H7 (cell line): ENCODE results near the gene SOCS3. TPM values are rescaled to one million over a fixed set of nuclear protein-coding genes. Genes with fewer than 3 reads are reported as not detected.

ENCODE experiments used
- DNase-seq: peaks from one replicate; pipeline ENCODE4 v3.0.0; 2012
- H3K27me3 ChIP-seq: 2 replicates; pipeline ENCODE4 v1.6.0; 2011; ENCODE audit warnings: mild to moderate bottlenecking, low read length; ENCODE audit not compliant: control insufficient read depth, insufficient read depth
- H3K36me3 ChIP-seq: replicated peaks from 2 replicates; pipeline ENCODE4 v1.5.1; 2011; ENCODE audit warnings: low read length; ENCODE audit not compliant: control insufficient read depth, insufficient read depth
- H3K4me3 ChIP-seq: 2 replicates; pipeline ENCODE4 v1.5.1; 2011; ENCODE audit warnings: low read depth, mild to moderate bottlenecking, control low read depth, low read length, moderate library complexity; ENCODE audit not compliant: insufficient read depth
- total RNA-seq: library from RNA; depleted of rRNA; stranded (reverse); fragments of >200 nt; shearing (Covaris generic); gene quantifications from 2 replicates; pipeline ENCODE4 v1.2.3, GENCODE V29; 2014

The SOCS3 gene
- total RNA-seq, 1 experiment from 2014 or later = 26.9 TPM

DNA sequence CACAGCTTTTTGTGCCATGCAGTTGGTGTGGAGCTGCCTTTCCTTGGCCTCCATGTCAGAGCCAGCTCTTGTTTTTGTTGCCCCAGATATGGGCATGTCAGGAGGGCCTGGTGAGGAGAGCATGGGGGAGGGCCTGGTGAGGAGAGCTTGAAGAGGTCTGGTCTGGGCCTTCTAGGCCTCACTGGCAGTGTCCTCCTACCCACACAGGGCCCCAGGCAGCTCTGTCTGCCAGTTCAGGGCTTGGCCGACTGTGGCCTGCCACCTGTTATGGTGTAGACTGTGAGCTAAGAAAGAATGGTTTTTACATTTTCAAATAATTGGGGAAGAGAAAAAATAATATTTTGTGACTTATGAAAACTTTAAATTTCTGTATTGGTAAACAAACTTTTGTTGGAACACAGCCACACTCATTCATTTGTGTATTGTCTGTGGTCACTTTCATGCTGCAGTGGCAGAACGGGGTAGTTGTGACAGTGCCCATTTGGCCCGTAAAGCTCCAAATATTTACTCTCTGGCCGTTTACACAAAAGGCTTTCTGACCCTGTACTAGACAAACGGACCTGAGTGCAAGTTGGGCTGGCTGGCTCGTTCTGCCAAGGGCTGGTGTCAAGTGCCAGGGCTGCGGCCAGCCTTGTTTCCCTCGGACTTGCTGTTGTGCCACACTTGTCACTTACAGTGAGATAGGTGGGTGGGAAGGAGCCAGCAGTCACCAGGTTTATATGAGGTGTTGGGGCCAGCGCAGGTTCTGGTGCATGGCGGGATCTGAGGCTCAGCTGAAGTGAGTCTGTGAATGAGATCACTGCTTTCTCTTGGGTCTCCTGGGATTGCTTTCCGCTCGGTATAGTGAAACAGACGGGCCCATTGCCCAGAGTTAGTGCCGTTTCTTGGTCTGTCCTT lies 36.8 kb upstream of the SOCS3 start:
- DNase-seq = no peak
- Histone ChIP-seq H3K4me3 (no peak overlapping the region), H3K36me3 (peaks cover 43% of the 10 kb centered on the region), H3K27me3 (no peaks in the 10 kb centered on the region)

DNA sequence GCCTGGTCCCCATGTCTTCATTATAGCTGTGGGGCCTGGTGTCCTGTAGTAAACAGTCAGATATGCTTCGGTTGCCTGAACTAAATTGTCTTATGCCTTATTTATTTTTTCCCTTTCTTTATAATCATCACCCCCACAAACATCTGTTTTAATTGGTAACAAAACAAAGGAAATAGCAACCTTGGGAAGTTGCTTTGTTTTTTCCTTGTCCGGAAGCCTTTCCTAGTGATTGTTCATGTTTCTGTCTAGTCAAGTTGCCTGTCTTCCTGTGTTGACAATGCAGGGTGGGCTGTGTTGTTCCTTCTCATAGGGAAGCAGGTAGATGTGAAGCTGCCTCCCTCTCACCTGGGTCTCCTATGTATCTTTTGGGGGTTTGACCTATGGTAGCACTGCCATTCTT lies 35.3 kb upstream of the SOCS3 start:
- no peak overlapping the region for H3K4me3 ChIP-seq
- H3K36me3 ChIP-seq = peaks cover 29% of the 10 kb centered on the region
- DNase-seq = no peak
- H3K27me3 ChIP-seq = no peaks in the 10 kb centered on the region

DNA sequence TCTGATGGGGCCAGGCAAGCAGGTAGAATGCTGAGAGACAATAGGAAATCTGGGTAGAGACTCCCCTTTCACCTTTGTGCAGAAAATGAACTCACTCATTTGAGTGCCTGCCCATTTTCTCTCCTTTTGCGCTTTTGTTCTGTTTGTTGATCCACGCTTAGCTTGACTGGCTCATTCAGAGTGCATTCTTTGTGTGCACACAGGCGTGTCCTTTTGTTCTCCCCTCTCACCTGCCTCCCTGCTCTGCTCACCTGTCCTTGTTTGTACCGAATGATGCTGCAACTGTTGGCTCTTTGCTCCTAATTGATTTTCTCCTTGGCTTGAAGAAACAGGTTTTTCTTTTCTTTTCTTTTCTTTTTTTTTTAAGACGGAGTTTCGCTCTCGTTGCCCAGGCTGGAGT lies 34.3 kb upstream of the SOCS3 start:
- Histone ChIP-seq H3K4me3 (no peak overlapping the region), H3K27me3 (no peaks in the 10 kb centered on the region), H3K36me3 (peaks cover 21% of the 10 kb centered on the region)
- DNase-seq = no peak

GRCh38 chr17:78393575-78393974 lies 33.7 kb upstream of the SOCS3 start:
- no peak for DNase-seq
- H3K36me3 ChIP-seq = peaks cover 15% of the 10 kb centered on the region
- no peak overlapping the region for H3K4me3 ChIP-seq
- H3K27me3 ChIP-seq = no peaks in the 10 kb centered on the region

DNA sequence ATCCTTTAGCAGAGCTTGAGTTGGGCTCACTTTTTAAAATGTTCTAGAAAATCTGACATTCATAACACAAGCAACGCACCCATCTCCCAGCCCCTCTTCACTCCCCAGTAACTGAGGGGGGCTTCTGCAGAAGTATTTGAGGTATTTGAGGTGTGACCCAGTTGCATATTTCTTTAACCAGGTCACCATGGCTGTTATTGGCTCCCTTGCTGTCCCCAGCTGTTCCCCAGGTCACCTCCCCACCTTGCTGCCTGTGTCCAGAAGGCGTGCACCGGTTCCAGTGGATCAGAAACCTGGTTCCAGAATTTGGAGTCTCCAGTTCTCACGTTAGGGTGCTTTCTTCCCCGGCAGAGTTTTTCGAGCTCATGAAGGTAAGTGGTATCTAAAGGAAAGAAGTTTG lies 32.4 kb upstream of the SOCS3 start:
- H3K27me3 ChIP-seq = no peaks in the 10 kb centered on the region
- peaks cover 9% of the 10 kb centered on the region for H3K36me3 ChIP-seq
- DNase-seq = no peak
- H3K4me3 ChIP-seq = no peak overlapping the region

- H3K27me3 ChIP-seq = no peaks in the 10 kb centered on the region
- no peak overlapping the region for H3K4me3 ChIP-seq
- H3K36me3 ChIP-seq = peaks cover 8% of the 10 kb centered on the region
- DNase-seq = no peak
Observed at GRCh38 chr17:78391843-78392242, 32.0 kb upstream of the SOCS3 start.

DNA sequence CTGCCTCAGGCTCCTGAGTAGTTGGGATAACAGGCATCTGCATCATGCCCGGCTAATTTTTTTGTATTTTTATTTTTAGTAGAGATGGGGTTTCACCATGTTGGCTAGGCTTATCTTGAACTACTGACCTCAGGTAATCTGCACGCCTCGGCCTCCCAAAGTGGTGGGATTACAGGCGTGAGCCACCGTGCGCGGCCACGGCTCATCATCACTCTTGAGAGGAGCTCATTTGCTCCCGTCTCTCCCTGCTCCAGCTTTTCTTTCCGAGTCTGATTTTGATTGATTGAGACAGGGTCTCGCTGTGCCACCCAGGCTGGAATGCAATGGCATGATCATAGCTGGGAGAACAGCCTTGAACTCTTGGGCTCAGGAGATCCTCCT lies 31.2 kb upstream of the SOCS3 start:
- no peak for DNase-seq
- Histone ChIP-seq H3K27me3 (no peaks in the 10 kb centered on the region), H3K36me3 (peaks cover 3% of the 10 kb centered on the region; the same call in 1 of the 2 replicates), H3K4me3 (no peak overlapping the region)

- no peaks in the 10 kb centered on the region for H3K27me3 ChIP-seq
- peaks cover 3% of the 10 kb centered on the region; the same call in 1 of the 2 replicates for H3K36me3 ChIP-seq
- H3K4me3 ChIP-seq = no peak overlapping the region
- no peak for DNase-seq
Observed at GRCh38 chr17:78390241-78391050, 30.6 kb upstream of the SOCS3 start.

DNA sequence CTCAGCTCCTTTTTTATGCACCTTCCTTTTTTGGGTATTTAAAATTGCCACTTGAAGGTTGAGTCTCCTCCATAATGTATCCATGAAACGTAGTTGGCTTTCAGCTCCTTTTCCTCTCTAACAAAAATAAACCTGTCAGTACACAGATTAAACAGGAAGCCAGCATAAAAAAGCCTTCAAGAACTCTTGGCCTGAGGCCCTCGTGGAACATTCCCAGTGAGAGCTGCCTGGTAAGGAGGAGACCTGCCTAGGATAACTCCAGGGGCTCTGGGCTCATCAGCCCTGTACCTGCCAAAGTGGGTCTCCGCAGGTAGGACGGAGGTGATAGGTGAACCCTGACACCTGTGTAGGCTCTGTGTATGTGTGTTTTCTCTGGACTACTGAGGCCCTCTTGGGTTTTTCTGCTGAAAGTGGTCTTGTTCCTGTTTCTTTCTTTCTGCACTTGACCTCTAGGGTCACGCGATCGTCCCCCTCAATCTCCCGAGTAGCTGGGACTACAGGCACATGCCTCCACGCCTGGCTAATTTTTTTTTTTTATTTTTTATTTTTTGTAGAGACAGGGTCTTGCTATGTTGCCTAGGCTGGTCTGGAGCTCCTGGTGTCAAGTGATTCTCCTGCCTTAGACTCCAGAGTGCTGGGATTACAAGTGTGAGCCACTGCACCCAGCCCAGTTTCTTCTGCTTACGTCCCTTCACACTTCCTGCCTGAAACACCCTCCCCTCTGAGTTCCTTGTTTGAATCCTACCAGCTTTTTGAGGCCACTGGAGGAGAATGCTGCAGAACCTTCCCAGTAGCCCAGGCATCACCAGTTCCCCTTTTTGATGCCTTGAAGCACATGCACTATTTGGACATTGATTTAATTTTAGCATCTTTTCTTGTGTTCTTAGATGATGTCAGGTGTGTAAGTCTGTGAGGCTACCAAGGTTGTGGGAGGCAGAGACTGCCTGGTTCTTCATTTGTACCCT lies 28.4 kb upstream of the SOCS3 start:
- H3K27me3 ChIP-seq = no peaks in the 10 kb centered on the region
- H3K4me3 ChIP-seq = no peak overlapping the region
- peaks cover 2% of the 10 kb centered on the region; the same call in 1 of the 2 replicates for H3K36me3 ChIP-seq
- no peak for DNase-seq

- no peak overlapping the region for H3K4me3 ChIP-seq
- no peak for DNase-seq
- no peaks in the 10 kb centered on the region for H3K27me3 ChIP-seq
- H3K36me3 ChIP-seq = no peaks in the 10 kb centered on the region; the same call in 1 of the 2 replicates
Observed at GRCh38 chr17:78384479-78385175, 24.8 kb upstream of the SOCS3 start.

GRCh38 chr17:78383725-78384471 lies 24.0 kb upstream of the SOCS3 start:
- Histone ChIP-seq H3K36me3 (no peaks in the 10 kb centered on the region; the same call in 1 of the 2 replicates), H3K27me3 (no peaks in the 10 kb centered on the region), H3K4me3 (no peak overlapping the region)
- DNase-seq = no peak

DNA sequence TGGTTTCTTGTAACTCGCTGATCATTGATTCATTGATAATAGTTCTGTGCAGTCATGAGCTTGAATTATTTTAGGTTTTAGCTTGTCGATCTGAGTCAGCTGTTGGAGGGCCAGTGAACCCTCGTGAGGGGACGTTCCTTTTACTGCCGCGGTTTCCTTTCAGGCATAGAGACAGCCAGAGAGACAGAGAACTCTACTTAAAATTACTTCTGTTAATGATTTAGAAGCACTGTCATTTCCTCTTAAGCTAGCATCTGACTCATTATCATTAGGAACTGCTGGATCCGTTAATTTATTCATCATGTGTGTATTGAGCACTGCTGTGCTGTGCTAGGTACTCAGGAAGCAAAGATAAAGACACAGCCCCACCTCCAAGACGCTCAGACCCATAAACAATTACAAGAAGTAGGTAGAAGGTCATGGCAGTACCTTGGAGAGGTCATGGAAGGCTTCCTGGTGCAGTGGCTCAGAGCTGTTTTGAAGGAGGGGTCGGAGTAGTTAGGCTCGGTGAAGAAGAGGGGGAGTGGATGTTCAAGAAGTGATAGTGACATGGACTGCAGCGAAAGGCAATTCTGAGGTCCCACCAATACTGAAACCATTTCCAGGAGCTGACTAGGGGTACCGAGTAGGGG lies 21.8 kb upstream of the SOCS3 start:
- Histone ChIP-seq H3K4me3 (no peak overlapping the region; the same call in 1 of the 2 replicates), H3K27me3 (no peaks in the 10 kb centered on the region), H3K36me3 (no peaks in the 10 kb centered on the region)
- DNase-seq = no peak

DNA sequence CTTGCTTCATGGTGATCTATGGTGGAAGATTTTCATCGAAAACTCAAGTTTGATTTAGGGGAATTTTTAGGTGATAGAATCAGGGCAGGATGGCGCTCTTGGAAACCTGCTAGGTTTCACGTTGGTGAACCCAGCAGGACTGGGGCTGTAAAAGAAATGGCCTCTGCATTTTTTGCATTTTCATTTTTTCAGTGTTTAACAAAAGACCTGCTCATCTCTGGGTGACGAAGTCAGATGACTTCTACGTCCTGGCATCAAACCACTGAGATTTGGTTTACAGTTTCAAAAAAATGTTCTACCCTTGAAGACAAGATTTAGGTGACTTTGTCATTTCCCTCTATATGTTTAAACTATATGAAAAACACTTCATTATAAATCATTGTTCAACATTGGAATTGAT lies 20.5 kb upstream of the SOCS3 start:
- Histone ChIP-seq H3K36me3 (no peaks in the 10 kb centered on the region), H3K4me3 (no peak overlapping the region), H3K27me3 (no peaks in the 10 kb centered on the region)
- no peak for DNase-seq
